ENCODE results near the gene ATP1A2. TPM values are rescaled to one million over a fixed set of nuclear protein-coding genes. Genes with fewer than 3 reads are reported as not detected.

ATP1A2 gene
- total and polyA plus RNA-seq, 2 of the 8 experiments (the other 6 are each of a cell fraction or from before 2014, with no cell fraction given): 39.7 to 40.8 TPM

DNA sequence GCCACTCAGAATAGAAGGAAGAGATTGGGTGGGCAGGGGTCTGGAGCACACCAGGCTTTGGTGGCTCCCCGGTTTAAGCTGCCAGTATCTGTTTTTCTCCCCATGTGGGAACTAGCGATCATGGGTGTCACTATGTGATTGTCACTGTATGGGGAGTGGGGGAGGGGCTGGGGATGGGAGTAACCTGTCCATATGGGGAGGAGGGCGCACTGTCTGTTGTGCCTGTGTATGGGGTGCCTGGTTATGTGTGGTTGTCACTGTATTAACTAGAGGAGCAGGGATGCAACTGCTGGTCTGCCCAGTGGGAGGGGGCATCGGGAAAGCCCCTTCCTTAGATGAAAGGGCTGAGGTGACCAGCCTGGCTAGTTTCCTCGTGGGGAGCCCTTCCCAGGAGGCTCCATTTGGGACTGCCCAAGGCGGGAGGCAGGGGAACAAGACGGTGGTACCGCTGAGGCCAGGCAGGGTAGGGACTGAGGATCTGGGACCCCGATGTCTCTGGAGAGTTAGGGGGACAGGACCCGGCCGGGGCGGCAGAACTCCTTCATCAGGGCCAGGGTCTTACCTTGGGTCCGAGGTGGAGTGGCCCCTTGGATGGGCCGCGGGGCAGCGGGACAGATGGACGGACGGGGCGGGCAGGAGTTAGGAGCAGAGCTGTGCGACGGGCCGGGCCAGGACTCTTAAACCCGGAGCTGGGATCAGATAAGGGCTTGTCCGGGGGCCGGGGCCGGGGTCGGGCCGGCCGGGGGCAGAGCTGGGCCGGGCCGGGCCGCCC, 45.9 kb upstream of the ATP1A2 start, which contains the start of gene KCNJ10 (continued):
- no peak for TF ChIP-seq KDM4A (IDR thresholded peaks at IDR 0.05; ENCODE audit: low read depth, low read length, severe bottlenecking)
- TF ChIP-seq ASH2L (IDR thresholded peaks at IDR 0.05; ENCODE audit: low read length): no peak
- TF ChIP-seq TAF1 (IDR thresholded peaks at IDR 0.05; ENCODE audit: low read depth, low read length): no peak
- no peak for TF ChIP-seq TEAD4 (IDR thresholded peaks at IDR 0.05; ENCODE audit: low read depth, low read length)
